Ishikawa (cell line): ENCODE results near the gene DSG1.

Source experiments
- CEBPB ChIP-seq: IDR thresholded peaks from 2 replicates; pipeline ENCODE4 v1.6.1; 2012
- CREB1 ChIP-seq: IDR thresholded peaks from 2 replicates; pipeline ENCODE4 v1.6.1; 2012; ENCODE audit warnings: low read depth
- EP300 ChIP-seq: IDR thresholded peaks from 2 replicates; pipeline ENCODE4 v1.6.1; 2012; ENCODE audit warnings: borderline replicate concordance
- FOXM1 ChIP-seq: IDR thresholded peaks from 2 replicates; pipeline ENCODE4 v1.6.1; 2012; ENCODE audit warnings: low read depth, borderline replicate concordance
- MAX ChIP-seq: IDR thresholded peaks from 2 replicates; pipeline ENCODE4 v1.6.1; 2012
- RAD21 ChIP-seq: IDR thresholded peaks from 2 replicates; pipeline ENCODE4 v1.6.1; 2012; ENCODE audit warnings: low read depth
- REST ChIP-seq: IDR thresholded peaks from 2 replicates; pipeline ENCODE4 v1.6.1; 2012; ENCODE audit warnings: low read depth, mild to moderate bottlenecking
- TAF1 ChIP-seq: IDR thresholded peaks from 2 replicates; pipeline ENCODE4 v1.6.1; 2012; ENCODE audit warnings: low read depth, mild to moderate bottlenecking
- TCF12 ChIP-seq: IDR thresholded peaks from 2 replicates; pipeline ENCODE4 v1.6.1; 2012; ENCODE audit warnings: low read depth
- TEAD4 ChIP-seq: IDR thresholded peaks from 2 replicates; pipeline ENCODE4 v1.6.1; 2012
- USF1 ChIP-seq: IDR thresholded peaks from 2 replicates; pipeline ENCODE4 v1.6.1; 2012
- YY1 ChIP-seq: IDR thresholded peaks from 2 replicates; pipeline ENCODE4 v1.6.1; 2012; ENCODE audit warnings: low read depth

- TF ChIP-seq CEBPB (no peak), MAX (no peak), REST (no peak), RAD21 (no peak), CREB1 (no peak), EP300 (no peak), USF1 (no peak), TEAD4 (no peak), TCF12 (no peak), TAF1 (no peak), YY1 (no peak), FOXM1 (no peak)
Measured at GRCh38 chr18:31303771-31304170, 14.2 kb upstream of the DSG1 start.
